Thyroid gland (tissue), 4 donors: ENCODE data around the gene ASTL. TPM values are rescaled to one million over a fixed set of nuclear protein-coding genes. Genes with fewer than 3 reads are reported as not detected.

Source experiments
- DNase-seq, 2 donors: peaks; one replicate each; pipeline ENCODE4 v3.0.0-alpha.2; 2019
- H3K27ac ChIP-seq, 3 donors: fragments of 200-600 bp; sonication (generic); 1 replicate in 2 of 3; 2 replicates in 1 of 3; pipeline ENCODE4 v1.5.1; 2016 to 2019; ENCODE audit warnings: mild to moderate bottlenecking in 1 of 3, moderate library complexity in 1 of 3
- H3K27me3 ChIP-seq: fragments of 200-600 bp; sonication (generic); one replicate; pipeline ENCODE4 v1.5.1; 2019
- H3K36me3 ChIP-seq, 2 donors: fragments of 200-600 bp; sonication (generic); one replicate each; pipeline ENCODE4 v1.5.1; 2016 to 2019
- H3K4me1 ChIP-seq, 2 donors: fragments of 200-600 bp; sonication (generic); one replicate each; pipeline ENCODE4 v1.5.1; 2017 to 2019
- H3K4me3 ChIP-seq, 3 donors: fragments of 200-600 bp; sonication (generic); replicated peaks in 1 of 3; 1 replicate in 2 of 3; 2 replicates in 1 of 3; pipeline ENCODE4 v1.5.1; 2016; ENCODE audit warnings: mild to moderate bottlenecking in 1 of 3
- H3K9me3 ChIP-seq: fragments of 200-600 bp; sonication (generic); one replicate; pipeline ENCODE4 v1.5.1; 2017
- CTCF ChIP-seq, 6 experiments: fragments of 200-600 bp in 3 of 6; fragments of 450-650 bp in 3 of 6; sonication (generic) in 3 of 6; IDR thresholded peaks; one replicate each; pipeline ENCODE4 v1.5.1; 2016 to 2019; ENCODE audit warnings: antibody characterized with exemption in 6 of 6, mild to moderate bottlenecking in 2 of 6, inconsistent platforms in 1 of 6, moderate library complexity in 1 of 6
- POLR2A ChIP-seq, 2 donors: fragments of 450-650 bp; IDR thresholded peaks; one replicate each; pipeline ENCODE4 v1.6.1; 2017; ENCODE audit warnings: antibody characterized with exemption in 2 of 2, mild to moderate bottlenecking in 2 of 2, moderate library complexity in 1 of 2
- WGBS, 2 donors: methylation state at CpG; one replicate each; pipeline ENCODE4 v1.1.5; 2017; 5-methylcytosine and 5-hydroxymethylcytosine counted together
- intact Hi-C: fragments of 100-400 bp; cut with DNase I; formaldehyde crosslinking; loops from one replicate; pipeline ENCODE4 v1.15.1; 2023
- total RNA-seq, 4 donors: library from RNA; depleted of rRNA; stranded (reverse); fragments of >200 nt; gene quantifications; one replicate each; pipeline ENCODE4 v1.2.3, GENCODE V29; 2016

Gene ASTL
- total RNA-seq, 4 donors from 2014 or later = not detected

GRCh38 chr2:96137321-96138178 lies 752 bp downstream of the ASTL start:
- H3K4me3 ChIP-seq = no peak overlapping the region
- no peaks in the 10 kb centered on the region for H3K9me3 ChIP-seq
- intact Hi-C loops = loop anchor here (5.0 kb wide), 1 partner anchor 35 kb away; no protein-coding TSS in a partner anchor
- no peak overlapping the region for H3K27ac ChIP-seq
- TF ChIP-seq CTCF (IDR thresholded peaks at IDR 0.05) (no peak), POLR2A (IDR thresholded peaks at IDR 0.05) (no peak)
- no peak for DNase-seq
- no peaks in the 10 kb centered on the region for H3K36me3 ChIP-seq
- 69 to 93% methylated on average over 8 to 13 of the region's 15 CpGs for WGBS, 2 donors
- H3K27me3 ChIP-seq = no peaks in the 10 kb centered on the region
- no peaks in the 10 kb centered on the region for H3K4me1 ChIP-seq

- DNase-seq = no peak
- Histone ChIP-seq H3K27ac (no peak overlapping the region), H3K9me3 (no peaks in the 10 kb centered on the region), H3K36me3 (no peaks in the 10 kb centered on the region), H3K4me3 (no peak overlapping the region), H3K4me1 (no peaks in the 10 kb centered on the region), H3K27me3 (no peaks in the 10 kb centered on the region)
- WGBS, 2 donors = 83% methylated on average over 5 to 8 of the region's 8 CpGs
- intact Hi-C loops = loop anchor here (5.0 kb wide), 1 partner anchor 36 kb away; no protein-coding TSS in a partner anchor
- TF ChIP-seq CTCF (IDR thresholded peaks at IDR 0.05) (no peak), POLR2A (IDR thresholded peaks at IDR 0.05) (no peak)
These were observed 2.1 kb downstream of the ASTL start for GRCh38 chr2:96136129-96136720.

GRCh38 chr2:96135621-96136020 lies 2.7 kb downstream of the ASTL start:
- Histone ChIP-seq H3K27ac (no peak overlapping the region), H3K36me3 (no peaks in the 10 kb centered on the region), H3K9me3 (no peaks in the 10 kb centered on the region), H3K4me3 (no peak overlapping the region), H3K27me3 (no peaks in the 10 kb centered on the region), H3K4me1 (no peaks in the 10 kb centered on the region)
- 62 to 73% methylated on average over 4 to 5 of the region's 5 CpGs for WGBS, 2 donors
- DNase-seq = no peak
- no peak for TF ChIP-seq POLR2A (IDR thresholded peaks at IDR 0.05)
- no peak for TF ChIP-seq CTCF (IDR thresholded peaks at IDR 0.05)
- intact Hi-C loops = loop anchor here (5.0 kb wide), 1 partner anchor 37 kb away; no protein-coding TSS in a partner anchor

GRCh38 chr2:96135171-96135570 lies 3.1 kb downstream of the ASTL start:
- WGBS, 2 donors = 83% methylated on average over 8 to 9 of the region's 9 CpGs
- H3K36me3 ChIP-seq = no peaks in the 10 kb centered on the region
- no peaks in the 10 kb centered on the region for H3K27me3 ChIP-seq
- intact Hi-C loops = loop anchor here (5.0 kb wide), 1 partner anchor 37 kb away; no protein-coding TSS in a partner anchor
- DNase-seq = no peak
- TF ChIP-seq POLR2A (IDR thresholded peaks at IDR 0.05) = no peak
- TF ChIP-seq CTCF (IDR thresholded peaks at IDR 0.05) = no peak
- no peaks in the 10 kb centered on the region for H3K9me3 ChIP-seq
- no peaks in the 10 kb centered on the region for H3K4me1 ChIP-seq
- no peak overlapping the region for H3K27ac ChIP-seq
- no peak overlapping the region for H3K4me3 ChIP-seq

GRCh38 chr2:96134421-96134820 lies 3.9 kb downstream of the ASTL start:
- Histone ChIP-seq H3K4me3 (no peak overlapping the region), H3K9me3 (no peaks in the 10 kb centered on the region), H3K36me3 (no peaks in the 10 kb centered on the region), H3K4me1 (no peaks in the 10 kb centered on the region), H3K27ac (no peak overlapping the region), H3K27me3 (no peaks in the 10 kb centered on the region)
- TF ChIP-seq POLR2A (IDR thresholded peaks at IDR 0.05) (no peak), CTCF (IDR thresholded peaks at IDR 0.05) (no peak)
- 69 to 75% methylated on average over 9 to 11 of the region's 11 CpGs for WGBS, 2 donors
- intact Hi-C loops = no loop called here
- DNase-seq = no peak
